Erythroblast (primary cell): Measurements from ENCODE around the gene PLEKHG5.
"Not testable (repeated sequence)": the region's sequence is repeated elsewhere in the genome, so short reads cannot be mapped to it uniquely, and the experiment has no call there.

Source experiments
- DNase-seq, 2 experiments: peaks; one replicate each; lab custom pipeline; 2025; lab: John Stamatoyannopoulos, UW
- GATA1 ChIP-seq: IDR thresholded peaks from 2 replicates; pipeline ENCODE4 v1.6.1; 2011; ENCODE audit warnings: low read depth, mild to moderate bottlenecking, control low read depth, low read length, moderate library complexity
- POLR2A ChIP-seq: IDR thresholded peaks from 2 replicates; pipeline ENCODE4 v1.6.1; 2011; ENCODE audit warnings: mild to moderate bottlenecking, low read length

PLEKHG5 gene

DNA sequence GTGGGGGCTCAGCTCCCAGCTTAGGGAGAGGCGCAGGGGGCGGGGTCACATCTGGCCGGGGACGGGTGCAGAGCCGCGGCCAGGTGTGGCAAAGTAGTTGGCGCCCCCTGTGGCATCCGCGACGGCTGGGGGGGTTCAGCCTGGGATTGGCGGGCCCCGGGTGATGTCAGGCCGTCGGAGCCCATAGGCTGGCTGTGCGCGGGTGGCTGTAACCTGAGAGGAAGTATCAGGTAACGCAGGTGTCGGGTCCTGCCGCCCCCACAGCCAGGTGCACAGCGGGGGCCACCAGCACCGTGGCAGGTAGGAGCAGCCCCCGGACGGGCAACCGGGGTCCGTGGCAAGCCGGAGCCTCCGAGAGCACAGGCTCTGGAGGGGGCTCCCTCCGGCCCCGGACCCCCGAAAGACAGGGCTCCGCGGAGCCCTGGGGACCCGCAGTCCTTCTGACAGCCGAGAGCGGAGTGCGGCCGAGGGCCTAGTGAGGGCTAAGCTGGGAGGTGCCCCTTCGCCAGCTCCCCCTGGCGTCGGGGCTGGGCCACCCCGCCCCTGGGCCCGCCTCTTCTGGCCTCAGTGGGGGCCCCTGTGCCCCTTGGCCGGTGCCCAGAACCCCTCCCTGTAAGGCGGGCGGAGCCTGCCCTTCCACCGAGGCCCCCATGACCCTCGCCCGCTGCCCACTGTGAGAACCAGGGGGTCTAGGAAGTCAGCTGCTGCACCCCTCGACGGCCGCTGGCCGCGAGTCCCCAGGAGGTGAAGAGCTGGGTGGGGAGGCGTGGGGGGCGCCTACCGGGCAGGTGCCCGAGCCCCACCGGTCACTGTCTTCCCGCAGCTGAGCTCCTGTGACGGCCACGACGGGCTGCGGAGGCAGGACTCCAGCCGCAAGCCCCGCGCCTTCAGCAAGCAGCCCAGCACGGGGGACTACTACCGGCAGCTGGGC is 43.4 kb downstream of the PLEKHG5 start:
- TF ChIP-seq POLR2A (no peak), GATA1 (no peak)
- DNase-seq, result peak; percentile 32 to 42

DNA sequence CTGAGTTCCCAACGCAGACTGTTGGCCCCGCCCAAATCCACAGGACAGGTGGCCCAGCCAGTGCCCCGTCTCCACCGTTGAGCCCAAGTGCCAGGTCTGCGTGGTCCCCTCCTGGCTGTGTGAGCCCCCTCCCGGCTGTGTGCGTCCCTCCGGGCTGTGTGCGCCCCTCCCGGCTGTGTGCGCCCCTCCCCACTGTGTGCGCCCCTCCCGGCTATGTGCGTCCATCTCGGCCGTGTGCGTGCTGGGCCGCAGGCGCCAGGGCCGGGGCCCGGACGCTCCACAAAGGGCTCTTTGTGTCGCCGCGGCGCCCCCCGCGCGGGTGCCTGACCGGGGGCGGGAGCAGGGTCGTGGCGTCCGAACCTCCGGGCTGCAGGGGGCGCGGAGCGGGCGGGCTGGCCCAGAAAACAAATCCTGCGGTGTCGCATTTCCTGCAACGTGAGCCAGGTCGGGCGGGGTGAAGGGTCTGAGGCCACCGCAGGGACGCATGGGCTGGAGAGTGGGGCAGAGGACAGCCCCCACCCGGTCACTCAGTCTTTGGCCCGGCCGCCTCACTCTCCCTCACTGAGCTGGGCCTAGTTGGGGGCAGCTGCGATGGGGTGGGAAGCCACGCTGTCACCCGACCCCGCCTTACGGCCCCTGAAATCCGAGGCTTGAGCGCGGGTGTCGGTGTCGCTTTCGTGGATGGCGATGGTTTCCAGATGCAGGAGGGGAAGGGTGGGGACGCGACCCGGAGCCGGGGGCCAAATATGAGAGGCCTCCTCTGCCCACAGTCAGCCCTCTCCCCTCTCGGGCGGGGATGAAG is 44.2 kb downstream of the PLEKHG5 start:
- TF ChIP-seq GATA1, result no peak
- TF ChIP-seq POLR2A, result no peak
- DNase-seq, result no peak

- no peak for DNase-seq
- no peak for TF ChIP-seq GATA1
- no peak for TF ChIP-seq POLR2A
Measured at GRCh38 chr1:6446665-6447015, 44.8 kb downstream of the PLEKHG5 start.

- not testable (repeated sequence) for DNase-seq
Measured at GRCh38 chr1:6445929-6446328, 45.5 kb downstream of the PLEKHG5 start.

GRCh38 chr1:6445062-6445763 is 46.3 kb downstream of the PLEKHG5 start:
- TF ChIP-seq POLR2A (no peak), GATA1 (no peak)
- DNase-seq, result peak; percentile 43 to 44

- TF ChIP-seq GATA1, result no peak
- TF ChIP-seq POLR2A, result no peak
Measured at GRCh38 chr1:6444377-6444776, 47.1 kb downstream of the PLEKHG5 start.

GRCh38 chr1:6443339-6444115 is 47.9 kb downstream of the PLEKHG5 start:
- DNase-seq, result no peak
- TF ChIP-seq POLR2A (no peak), GATA1 (no peak)

More at GRCh38 chr1:6444377-6444776, 47.1 kb downstream of the PLEKHG5 start:
- DNase-seq, result no peak

DNA sequence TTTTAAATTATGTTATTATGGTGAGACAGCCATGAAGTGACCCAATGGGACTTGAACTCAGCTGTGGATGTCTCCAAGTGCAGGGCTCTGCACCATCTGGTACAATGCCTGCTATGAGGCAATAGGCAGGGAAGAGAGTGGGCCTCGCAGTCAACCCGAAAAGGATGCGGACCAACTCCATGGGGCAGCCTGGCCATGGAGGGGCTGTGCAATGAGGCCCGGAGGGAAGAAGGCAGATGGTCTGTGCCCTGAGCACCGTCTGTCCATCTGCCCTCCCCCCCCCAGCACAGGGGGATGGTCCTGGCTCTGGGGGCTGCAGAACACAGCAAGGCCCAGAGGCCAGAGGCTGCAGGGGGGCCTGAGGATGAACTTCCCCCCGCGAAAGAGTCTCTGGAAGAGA is 49.9 kb downstream of the PLEKHG5 start:
- DNase-seq, result no peak
- no peak for TF ChIP-seq GATA1
- TF ChIP-seq POLR2A, result no peak

DNA sequence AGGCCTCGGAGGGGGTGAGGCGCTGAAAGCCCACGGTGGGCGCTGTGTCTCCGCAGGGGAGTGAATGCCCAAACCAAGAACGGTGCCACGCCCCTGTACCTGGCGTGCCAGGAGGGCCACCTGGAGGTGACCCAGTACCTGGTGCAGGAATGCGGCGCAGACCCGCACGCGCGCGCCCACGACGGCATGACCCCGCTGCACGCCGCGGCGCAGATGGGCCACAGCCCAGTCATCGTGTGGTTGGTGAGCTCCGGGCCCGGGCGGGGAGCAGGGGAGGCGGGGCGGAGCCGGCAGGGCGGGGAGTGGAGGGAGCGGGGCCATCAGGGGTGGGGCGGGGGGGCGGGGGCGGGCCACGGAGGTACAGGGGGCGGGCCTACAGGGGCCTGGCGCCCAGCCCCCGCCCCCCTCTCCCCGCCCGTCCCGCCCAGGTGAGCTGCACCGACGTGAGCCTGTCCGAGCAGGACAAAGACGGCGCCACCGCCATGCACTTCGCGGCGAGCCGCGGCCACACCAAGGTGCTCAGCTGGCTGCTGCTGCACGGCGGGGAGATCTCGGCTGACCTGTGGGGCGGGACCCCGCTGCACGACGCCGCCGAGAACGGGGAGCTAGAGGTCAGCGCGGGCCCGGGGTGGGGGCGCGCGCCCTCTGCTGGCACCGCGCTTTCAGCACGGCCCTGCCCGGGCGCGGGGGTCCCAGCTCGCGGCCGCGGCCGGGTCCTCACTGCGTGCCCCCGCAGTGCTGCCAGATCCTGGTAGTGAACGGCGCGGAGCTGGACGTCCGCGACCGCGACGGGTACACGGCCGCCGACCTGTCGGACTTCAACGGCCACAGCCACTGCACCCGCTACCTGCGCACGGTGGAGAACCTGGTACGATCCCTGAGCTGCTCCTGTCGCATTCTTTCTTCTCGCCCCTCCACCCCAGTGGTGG is 51.0 kb downstream of the PLEKHG5 start:
- DNase-seq, result peak; percentile 81 to 87
- TF ChIP-seq POLR2A (no peak), GATA1 (no peak)

GRCh38 chr1:6438047-6438525 is 53.4 kb downstream of the PLEKHG5 start:
- TF ChIP-seq POLR2A (no peak), GATA1 (no peak)
- DNase-seq, result peak; percentile 66 to 81

- DNase-seq, result not testable (repeated sequence)
Measured at GRCh38 chr1:6437012-6437700, 54.3 kb downstream of the PLEKHG5 start.

DNA sequence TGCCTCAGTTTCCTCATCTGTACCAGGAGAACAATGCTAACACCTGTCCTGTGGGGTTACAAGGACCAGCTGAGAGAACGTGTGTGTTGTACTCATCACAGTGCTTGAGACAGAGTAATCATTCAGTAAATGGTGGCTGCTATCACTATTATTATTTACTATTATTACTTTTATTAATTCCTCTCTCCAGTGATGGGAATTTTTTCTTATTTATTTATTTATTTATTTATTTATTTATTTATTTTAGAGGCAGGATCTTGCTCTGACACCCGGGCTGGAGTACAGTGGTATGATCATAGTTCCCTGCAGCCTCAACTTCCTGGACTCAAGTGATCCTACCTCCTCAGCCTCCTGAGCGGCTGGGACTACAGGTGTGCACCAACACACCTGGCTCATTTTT is 55.2 kb downstream of the PLEKHG5 start:
- DNase-seq, result not testable (repeated sequence)
